Mucosa of stomach (tissue), 1 donor: Measurements from ENCODE around the gene SLC6A6.

ENCODE experiments used
- H3K27me3 ChIP-seq: one replicate; pipeline ENCODE4 v1.7.0; 2013; ENCODE audit warnings: mild to moderate bottlenecking, low read length; ENCODE audit not compliant: control insufficient read depth, insufficient read depth
- H3K36me3 ChIP-seq: one replicate; pipeline ENCODE4 v1.7.0; 2013; ENCODE audit warnings: low read length; ENCODE audit not compliant: control insufficient read depth, insufficient read depth
- H3K4me1 ChIP-seq: one replicate; pipeline ENCODE4 v1.7.0; 2013; ENCODE audit warnings: mild to moderate bottlenecking, low read length; ENCODE audit not compliant: control insufficient read depth, insufficient read depth
- H3K4me3 ChIP-seq: one replicate; pipeline ENCODE4 v1.7.0; 2013; ENCODE audit warnings: low read length
- H3K9ac ChIP-seq: one replicate; pipeline ENCODE4 v1.7.0; 2013; ENCODE audit warnings: mild to moderate bottlenecking, low read length, moderate library complexity
- H3K9me3 ChIP-seq: one replicate; pipeline ENCODE4 v1.7.0; 2013; ENCODE audit warnings: mild to moderate bottlenecking, low read length, moderate library complexity; ENCODE audit not compliant: control insufficient read depth
- donor health status: Pancreatic carcinoma.

Gene SLC6A6

DNA sequence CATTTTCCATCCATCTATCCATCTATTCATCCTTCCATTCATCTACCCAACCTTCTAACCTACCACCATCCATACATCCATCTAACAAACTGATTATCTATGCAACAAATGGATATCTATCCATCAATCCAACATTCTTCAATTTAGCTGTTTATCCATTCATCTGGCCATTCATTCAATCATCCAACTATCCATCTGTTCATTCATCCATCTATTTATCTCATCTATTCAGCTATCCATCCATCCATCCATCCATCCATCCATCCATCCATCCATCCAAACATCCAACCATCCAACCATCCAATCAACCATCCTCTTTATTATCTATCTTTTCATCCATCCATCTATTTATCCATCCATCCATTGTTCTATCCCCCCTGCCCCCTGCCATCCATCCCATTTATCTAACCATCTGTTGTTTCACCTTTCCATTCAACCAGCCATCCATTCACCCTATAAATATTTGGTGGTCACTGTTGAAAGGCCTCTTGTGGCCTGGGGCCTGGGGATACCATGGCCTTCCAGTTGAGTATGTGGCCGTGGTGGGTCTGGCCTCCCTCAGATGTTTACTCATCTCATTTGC, 44.7 kb downstream of the SLC6A6 start:
- Histone ChIP-seq H3K4me3 (no peak overlapping the region), H3K36me3 (peaks cover 14% of the 10 kb centered on the region), H3K4me1 (peaks cover 18% of the 10 kb centered on the region), H3K9ac (no peak overlapping the region), H3K27me3 (no peaks in the 10 kb centered on the region), H3K9me3 (no peaks in the 10 kb centered on the region)

GRCh38 chr3:14448063-14448462, 45.7 kb downstream of the SLC6A6 start:
- Histone ChIP-seq H3K36me3 (peaks cover 14% of the 10 kb centered on the region), H3K9me3 (no peaks in the 10 kb centered on the region), H3K4me1 (peaks cover 26% of the 10 kb centered on the region), H3K27me3 (no peaks in the 10 kb centered on the region), H3K4me3 (no peak overlapping the region), H3K9ac (no peak overlapping the region)

DNA sequence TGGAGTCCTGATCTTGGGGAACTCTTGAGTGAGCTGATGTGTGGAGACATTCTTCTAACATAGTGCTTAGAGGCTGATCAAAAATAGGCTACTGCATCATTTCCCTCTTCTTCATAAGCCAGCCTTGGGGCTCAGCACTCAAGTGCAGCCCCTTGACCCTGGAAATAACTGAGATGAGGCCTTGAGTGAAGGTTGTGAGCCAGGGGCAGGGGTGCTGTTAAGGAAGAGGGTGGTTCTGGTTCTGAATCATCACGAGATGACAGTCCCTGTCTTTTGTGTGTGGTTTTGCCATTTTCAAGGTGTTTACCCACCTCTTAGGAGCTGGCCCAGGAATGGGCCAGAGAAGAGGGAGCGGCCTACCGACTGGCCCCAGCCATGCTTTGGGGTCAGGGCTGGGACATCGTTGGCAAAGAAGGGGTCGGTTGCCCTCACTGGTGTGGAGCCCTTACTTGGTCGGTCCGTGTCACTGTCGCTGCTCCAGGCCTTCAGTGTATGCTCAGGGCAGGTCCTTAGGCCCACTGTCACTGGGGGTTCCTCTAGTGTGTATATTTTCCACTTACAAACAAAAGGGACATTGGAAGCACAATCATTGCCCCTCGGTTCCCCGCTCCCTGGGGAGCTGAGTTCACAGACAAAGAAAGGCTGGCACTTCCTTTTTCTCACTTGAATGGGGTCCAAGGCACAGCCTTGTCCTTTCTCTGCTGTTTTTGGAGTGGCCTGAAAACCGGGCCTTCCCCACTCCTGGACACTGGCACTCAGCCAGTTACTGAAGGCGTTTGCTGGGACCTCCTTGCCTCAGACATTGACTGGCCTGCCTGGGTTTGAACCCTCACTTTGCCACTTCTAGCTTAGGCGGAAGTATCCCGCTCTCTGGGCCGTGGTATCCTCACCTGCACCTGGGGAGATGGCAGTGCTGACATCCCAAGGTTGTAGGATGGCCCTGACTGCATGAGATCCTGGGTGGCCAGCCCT, 46.6 kb downstream of the SLC6A6 start:
- Histone ChIP-seq H3K27me3 (no peaks in the 10 kb centered on the region), H3K4me3 (no peak overlapping the region), H3K36me3 (peaks cover 14% of the 10 kb centered on the region), H3K4me1 (peaks cover 31% of the 10 kb centered on the region), H3K9ac (no peak overlapping the region), H3K9me3 (no peaks in the 10 kb centered on the region)

- peaks cover 14% of the 10 kb centered on the region for H3K36me3 ChIP-seq
- H3K4me3 ChIP-seq: no peak overlapping the region
- no peak overlapping the region for H3K9ac ChIP-seq
- H3K4me1 ChIP-seq: peaks cover 45% of the 10 kb centered on the region
- H3K27me3 ChIP-seq: no peaks in the 10 kb centered on the region
- no peaks in the 10 kb centered on the region for H3K9me3 ChIP-seq
Observed at GRCh38 chr3:14450506-14450905, 48.1 kb downstream of the SLC6A6 start.

DNA sequence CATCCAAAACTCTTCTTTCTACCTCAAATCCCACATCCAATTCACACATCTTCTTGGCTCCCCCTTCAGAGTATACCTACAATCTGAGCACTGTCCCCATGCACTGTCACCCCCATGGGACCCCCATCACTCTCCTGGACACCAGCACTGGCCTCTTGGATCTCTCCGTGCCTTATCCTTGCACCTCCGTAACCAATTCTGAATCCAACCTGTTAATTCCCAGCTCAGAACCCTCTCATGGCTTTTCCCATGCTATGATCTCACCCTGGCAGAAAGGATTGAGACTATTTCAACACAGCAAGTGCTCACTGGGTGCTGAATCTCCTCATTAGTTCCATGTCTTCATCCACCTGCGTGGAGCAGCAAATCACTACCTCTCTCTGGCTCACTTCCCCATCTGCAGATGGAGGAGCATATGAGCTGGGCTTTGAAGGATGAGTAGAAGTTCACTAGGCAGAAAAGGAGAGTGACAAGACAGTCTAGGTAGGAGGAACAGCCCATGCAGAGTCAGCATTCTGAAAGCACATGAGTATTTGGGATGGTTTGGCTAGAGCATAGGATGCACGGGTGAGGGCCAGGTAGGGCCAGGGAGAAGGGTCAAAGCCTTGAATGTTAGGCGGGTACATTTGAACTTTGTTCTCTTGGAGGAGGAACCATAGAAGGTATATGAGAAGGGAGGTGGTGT, 48.7 kb downstream of the SLC6A6 start:
- Histone ChIP-seq H3K9ac (no peak overlapping the region), H3K9me3 (no peaks in the 10 kb centered on the region), H3K4me1 (peaks cover 51% of the 10 kb centered on the region), H3K27me3 (no peaks in the 10 kb centered on the region), H3K36me3 (peaks cover 14% of the 10 kb centered on the region), H3K4me3 (no peak overlapping the region)

DNA sequence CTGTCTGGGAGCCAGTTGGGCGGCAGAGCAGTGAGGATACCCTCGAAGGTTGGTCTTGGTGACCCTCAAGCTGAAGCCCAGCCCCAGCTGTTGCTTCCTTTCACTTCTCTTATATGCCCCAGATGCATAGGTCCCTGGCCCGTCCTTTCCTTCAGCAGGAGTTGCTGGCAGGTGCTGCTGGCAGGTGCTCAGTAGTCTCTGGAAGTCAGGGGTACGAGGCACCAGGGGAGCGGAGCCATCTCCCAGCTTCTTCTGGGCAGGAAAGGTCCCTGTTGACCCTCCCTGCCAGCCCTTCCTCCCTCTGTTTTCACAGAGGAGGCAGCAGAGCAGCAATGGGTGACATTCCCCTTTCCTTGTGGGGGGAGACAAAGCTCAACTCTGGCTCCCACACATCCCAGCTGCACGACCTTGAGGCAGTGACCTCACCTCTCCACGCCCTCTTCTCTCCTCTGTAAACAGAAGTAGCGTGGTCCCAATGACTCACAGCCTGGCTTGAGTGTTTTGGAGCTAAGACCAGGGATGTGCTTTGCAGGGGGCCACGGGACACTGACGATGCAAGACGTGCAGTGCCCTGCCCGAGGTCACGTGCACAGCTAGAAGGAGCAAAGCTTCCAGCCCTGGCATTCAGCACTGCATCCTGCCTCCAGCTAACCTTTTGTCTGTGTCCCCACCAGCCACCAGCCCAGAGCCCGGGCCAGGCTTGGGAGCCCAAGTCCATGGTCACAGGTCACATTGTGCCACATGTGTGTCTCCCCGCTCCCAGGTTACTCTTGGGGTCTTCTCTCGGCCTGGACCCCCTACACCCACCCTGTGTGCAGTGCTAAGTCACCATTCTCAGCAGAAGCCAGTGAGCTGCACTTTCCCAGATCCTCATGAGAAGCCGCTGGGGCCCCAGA, 49.7 kb downstream of the SLC6A6 start:
- Histone ChIP-seq H3K27me3 (no peaks in the 10 kb centered on the region), H3K4me3 (no peak overlapping the region), H3K9me3 (no peaks in the 10 kb centered on the region), H3K9ac (peak overlapping the region; percentile 40), H3K36me3 (peaks cover 14% of the 10 kb centered on the region), H3K4me1 (peaks cover 53% of the 10 kb centered on the region)

GRCh38 chr3:14452740-14453710, 50.6 kb downstream of the SLC6A6 start:
- Histone ChIP-seq H3K36me3 (peaks cover 6% of the 10 kb centered on the region), H3K27me3 (no peaks in the 10 kb centered on the region), H3K9me3 (no peaks in the 10 kb centered on the region), H3K4me3 (no peak overlapping the region), H3K9ac (peak overlapping the region; percentile 49), H3K4me1 (peaks cover 59% of the 10 kb centered on the region)

DNA sequence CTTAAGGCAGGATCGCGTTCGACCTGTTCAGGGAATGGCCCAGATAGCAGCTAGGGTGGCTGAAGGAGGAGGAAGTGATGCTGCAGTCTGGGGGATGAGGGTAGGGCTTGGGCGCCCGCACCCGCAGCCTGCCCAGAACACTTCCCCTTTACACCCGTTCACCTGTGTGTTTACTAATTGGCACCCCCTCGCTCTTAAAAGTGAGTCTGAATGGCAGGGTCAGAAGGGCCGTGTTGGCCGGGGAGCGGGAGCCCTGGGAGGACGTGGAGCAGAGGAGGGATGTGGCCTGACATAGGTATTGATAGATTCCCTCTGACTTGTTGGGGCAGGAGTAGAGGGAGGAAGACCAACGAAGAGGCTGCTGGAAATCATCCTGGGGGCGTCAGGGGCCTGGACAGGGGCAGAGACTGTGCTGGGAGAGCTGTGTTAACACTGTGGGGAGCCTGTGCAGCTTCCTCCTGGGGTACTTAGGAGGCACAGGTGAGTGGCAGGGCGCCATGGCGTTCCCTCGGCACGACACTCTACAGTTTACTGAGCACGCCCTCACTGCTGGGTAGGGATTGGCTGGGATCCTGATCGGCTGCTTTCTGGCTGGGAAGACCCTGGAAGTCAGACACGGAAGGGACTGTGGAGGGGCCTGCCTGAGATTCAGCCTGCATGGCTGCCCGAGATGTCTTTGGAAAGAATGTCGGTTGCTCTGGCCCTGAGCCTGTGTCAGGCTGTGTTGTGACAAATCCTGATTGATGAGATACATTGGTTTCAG, 51.7 kb downstream of the SLC6A6 start:
- Histone ChIP-seq H3K4me3 (no peak overlapping the region), H3K27me3 (no peaks in the 10 kb centered on the region), H3K9me3 (no peaks in the 10 kb centered on the region), H3K9ac (peak overlapping the region; percentile 49), H3K36me3 (no peaks in the 10 kb centered on the region), H3K4me1 (peaks cover 68% of the 10 kb centered on the region)

GRCh38 chr3:14454639-14455310, 52.4 kb downstream of the SLC6A6 start:
- Histone ChIP-seq H3K36me3 (no peaks in the 10 kb centered on the region), H3K27me3 (no peaks in the 10 kb centered on the region), H3K9me3 (no peaks in the 10 kb centered on the region), H3K4me3 (no peak overlapping the region), H3K4me1 (peaks cover 76% of the 10 kb centered on the region), H3K9ac (no peak overlapping the region)
